Right cardiac atrium (tissue), 5 donors: ENCODE measurements around the gene XIAP. TPM values are rescaled to one million over a fixed set of nuclear protein-coding genes. Genes with fewer than 3 reads are reported as not detected.
"Not testable (repeated sequence)": the region's sequence is repeated elsewhere in the genome, so short reads cannot be mapped to it uniquely, and the experiment has no call there.

Experiments used
- ATAC-seq, 2 donors: fragments of 200-7000 bp; cut with Tn5 transposase; one replicate each; pipeline versions ENCODE4 v1.8.0 to v1.9.1; 2020; ENCODE audit warnings: moderate library complexity in 2 of 2, mild to moderate bottlenecking in 1 of 2
- DNase-seq, 3 donors: peaks; one replicate each; pipeline ENCODE4 v3.0.0-alpha.2; 2020
- H3K27ac ChIP-seq: one replicate; pipeline ENCODE4 v1.5.1; 2013; ENCODE audit warnings: mild to moderate bottlenecking, low read length, control low read depth, moderate library complexity
- H3K27me3 ChIP-seq: one replicate; pipeline ENCODE4 v1.6.1; 2013; ENCODE audit not compliant: control insufficient read depth, insufficient read depth
- H3K4me1 ChIP-seq: one replicate; pipeline ENCODE4 v1.6.1; 2013; ENCODE audit warnings: low read length; ENCODE audit not compliant: control insufficient read depth, insufficient read depth
- H3K4me3 ChIP-seq: one replicate; pipeline ENCODE4 v1.5.1; 2013; ENCODE audit warnings: low read length, control low read depth
- H3K9me3 ChIP-seq: one replicate; pipeline ENCODE4 v1.6.1; 2013; ENCODE audit warnings: low read length; ENCODE audit not compliant: control insufficient read depth
- WGBS: extraction: QIAGEN DNeasy Blood & Tissue Kit; methylation state at CpG from one replicate; pipeline ENCODE4 v1.1.7; 2013; 5-methylcytosine and 5-hydroxymethylcytosine counted together
- intact Hi-C, 4 donors: fragments of 100-400 bp; cut with DNase I; formaldehyde crosslinking; loops; one replicate each; pipeline versions ENCODE4 v1.11.0 to v1.14.0; 2022 to 2023
- long read RNA-seq, 4 donors: library from polyadenylated mRNA; unstranded; transcript quantifications; one replicate each; pipeline ENCODE4 v2.0.0, GENCODE V29; 2020 to 2021
- polyA plus RNA-seq: library from polyadenylated mRNA; stranded (reverse); fragments of 200-250 nt; gene quantifications from one replicate; pipeline ENCODE4 v1.2.3, GENCODE V29; 2013
- total RNA-seq, 4 donors: library from RNA; stranded (reverse); fragmentation: NEBNext Ultra II Directional; extraction: Animal tissue kit (Norgen Biotek cat#: 25700); gene quantifications; one replicate each; pipeline ENCODE4 v1.2.1, GENCODE V29; 2021
- donor health status: healthy with polysubstance abuse.
- donor health status: DM: no; HTN: yes; CAD: no.
- donor health status: DM: no; HTN: no; CAD: no.
- donor health status: DM: no; HTN: yes; CAD: no; lungs with severe emphysema.
- donor health status: DM: yes; HTN: yes; CAD: no.

Gene XIAP
- total RNA-seq: 10 to 100 TPM; 30.2 to 37.7 (median 33.4) TPM
- 12.7 TPM for polyA plus RNA-seq
- long read RNA-seq, donor 1, full-length matches to known transcripts: 4 of 18 reads
- long read RNA-seq, donor 1, partial matches to known transcripts: 1 of 18 reads
- long read RNA-seq, donor 1, other reads (novel, unspliced or antisense): 13 of 18 reads
- long read RNA-seq, donor 2, full-length matches to known transcripts: 1 of 1 reads
- long read RNA-seq, donor 2, partial matches to known transcripts: 0 of 1 reads
- long read RNA-seq, donor 2, other reads (novel, unspliced or antisense): 0 of 1 reads
- long read RNA-seq, donor 3, full-length matches to known transcripts: 4 of 11 reads
- long read RNA-seq, donor 3, partial matches to known transcripts: 2 of 11 reads
- long read RNA-seq, donor 3, other reads (novel, unspliced or antisense): 5 of 11 reads
- long read RNA-seq, donor 4, full-length matches to known transcripts: 1 of 4 reads
- long read RNA-seq, donor 4, partial matches to known transcripts: 0 of 4 reads
- long read RNA-seq, donor 4, other reads (novel, unspliced or antisense): 3 of 4 reads

DNA sequence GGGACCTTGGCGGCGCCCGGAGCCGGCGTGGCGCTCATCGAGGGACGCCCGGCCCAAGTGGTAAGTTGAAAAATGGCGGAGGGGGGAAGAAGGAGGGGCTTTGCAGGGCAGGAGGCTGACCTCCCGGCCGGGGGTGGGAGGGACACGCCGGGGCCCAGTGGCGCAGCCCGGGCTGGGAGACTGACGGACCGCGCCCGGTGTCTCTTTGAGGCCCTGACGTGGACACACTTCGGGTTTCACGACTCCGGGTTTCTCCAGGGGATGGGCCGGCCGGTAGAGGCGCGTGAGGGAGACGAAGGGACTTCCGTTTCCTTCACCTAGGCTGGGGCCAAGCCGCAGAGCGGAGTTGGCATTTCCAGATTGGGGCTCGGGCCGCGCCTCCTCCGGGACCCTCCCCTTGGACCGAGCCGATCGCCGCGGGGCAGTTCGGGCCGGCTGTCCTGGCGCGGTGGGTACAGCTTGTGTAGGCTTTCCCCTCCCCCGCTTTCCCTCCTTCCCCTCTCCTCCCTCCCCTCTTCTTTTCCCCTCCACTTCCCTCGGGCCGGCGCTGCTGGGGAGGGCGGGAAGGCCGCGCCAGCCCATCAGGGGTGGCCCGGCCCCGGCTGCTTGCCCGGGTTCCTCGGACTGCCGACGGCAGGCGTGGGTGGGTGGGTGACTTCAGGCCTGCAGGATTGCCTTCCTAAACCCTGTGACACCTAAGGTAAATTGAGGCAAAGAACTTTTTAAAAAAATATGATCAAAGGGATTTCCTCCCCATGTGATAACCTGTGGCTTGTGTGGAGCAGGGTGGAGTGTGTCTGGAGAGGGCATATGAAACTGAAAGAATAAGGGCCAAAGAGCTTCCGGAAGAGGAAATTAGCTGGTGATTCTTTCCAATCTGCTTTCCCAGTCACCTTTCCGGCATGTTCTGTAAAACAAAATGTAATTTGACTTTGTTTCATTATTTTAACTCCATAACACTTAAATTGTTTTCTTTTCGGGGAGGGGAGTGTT, at the start of gene XIAP:
XIAP (plus strand) TSS at position 208 of the 993 bp plus-strand sequence. CDS start 25,610 bp downstream, outside the sequence.
- under 1% methylated on average over 60 of the region's 62 CpGs for WGBS
- intact Hi-C loops: no loop called here
- no peaks in the 10 kb centered on the region for H3K4me1 ChIP-seq
- no peaks in the 10 kb centered on the region for H3K27me3 ChIP-seq
- DNase-seq (peak; percentile 87 to 93 (median 92)), ATAC-seq (peak; percentile 98 to 99)
- peak within 1 kb of the TSS; percentile 100 for H3K27ac ChIP-seq
- H3K9me3 ChIP-seq: no peaks in the 10 kb centered on the region
- peak within 1 kb of the TSS; percentile 73 for H3K4me3 ChIP-seq

DNA sequence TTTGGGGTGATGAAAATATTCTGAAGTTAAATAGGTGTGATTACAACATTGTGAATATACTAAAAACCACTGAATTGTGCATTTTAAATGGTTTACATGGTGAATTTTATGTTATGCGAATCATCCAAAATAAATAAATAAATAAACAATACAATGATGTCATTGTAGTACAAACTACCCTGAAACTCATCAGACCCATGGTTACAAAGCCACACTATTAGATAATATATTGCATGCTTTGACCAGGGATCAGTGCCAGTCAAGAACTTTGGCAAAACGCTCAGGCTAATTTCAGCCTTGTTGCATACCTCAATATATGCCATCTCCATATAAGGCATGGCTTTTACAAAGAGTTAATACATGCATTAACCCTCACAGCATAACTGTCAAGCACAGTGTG, 45.5 kb upstream of the XIAP start:
- Histone ChIP-seq H3K27me3 (no peaks in the 10 kb centered on the region), H3K9me3 (no peaks in the 10 kb centered on the region), H3K27ac (no peak overlapping the region), H3K4me3 (no peak overlapping the region), H3K4me1 (no peaks in the 10 kb centered on the region)
- DNase-seq (no peak), ATAC-seq (no peak)
- intact Hi-C loops: no loop called here
- WGBS: 66% methylated on average over 2 of the region's 2 CpGs

DNA sequence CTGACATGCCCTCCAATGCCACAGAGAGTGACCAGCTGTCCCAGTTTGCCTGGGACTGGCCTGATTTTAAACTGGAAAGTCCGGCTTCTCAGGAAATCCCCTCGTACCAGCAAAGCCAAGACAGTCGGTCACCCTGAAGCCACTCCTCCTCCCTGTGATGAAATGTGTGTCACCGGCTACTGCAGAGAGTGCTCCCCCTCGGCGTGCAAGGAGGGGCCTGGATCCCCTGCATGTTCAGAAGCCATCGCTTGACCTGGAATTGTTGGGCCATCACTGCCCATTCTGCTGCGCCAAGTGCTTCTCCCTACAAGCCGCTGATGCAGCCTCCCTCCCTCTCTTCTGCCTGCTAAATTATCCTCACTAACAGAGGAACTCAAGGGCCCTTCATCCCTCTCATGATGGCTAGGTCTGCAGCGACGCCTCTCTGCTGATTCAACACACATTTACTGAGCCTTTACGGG, 44.9 kb upstream of the XIAP start:
- H3K4me1 ChIP-seq, H3K27ac ChIP-seq, DNase-seq, ATAC-seq, H3K4me3 ChIP-seq, intact Hi-C loops, H3K9me3 ChIP-seq, H3K27me3 ChIP-seq: not testable (repeated sequence)
- 51% methylated on average over 11 of the region's 12 CpGs for WGBS

DNA sequence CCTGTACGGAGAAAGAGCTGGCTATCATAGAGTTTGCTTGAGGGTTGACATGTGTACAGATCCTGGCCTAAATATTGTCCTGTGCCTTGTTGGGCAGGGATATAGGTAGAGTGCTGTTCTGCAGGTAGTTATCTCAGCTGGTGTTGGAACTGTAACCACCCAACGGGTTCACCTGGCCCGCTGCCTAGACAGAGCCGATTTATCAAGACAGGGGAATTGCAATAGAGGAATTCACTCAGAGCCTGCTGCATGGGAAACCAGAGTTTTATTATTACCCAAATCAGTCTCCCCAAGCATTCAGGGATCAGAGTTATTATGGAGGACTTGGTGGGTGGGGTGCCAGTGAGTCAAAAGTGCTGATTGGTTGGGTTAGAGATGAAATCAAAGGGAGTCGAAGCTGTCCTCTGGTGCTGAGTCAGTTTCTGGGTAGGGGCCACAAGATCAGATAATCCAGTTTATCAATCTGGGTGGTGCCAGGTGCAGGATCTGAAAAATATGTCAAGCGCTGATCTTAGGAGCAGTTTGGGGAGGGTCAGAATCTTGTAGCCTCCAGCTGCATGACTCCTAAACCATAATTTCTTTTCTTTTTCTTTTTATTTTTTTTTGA, 42.5 kb upstream of the XIAP start:
- WGBS: 80% methylated on average over 6 of the region's 6 CpGs
- ATAC-seq: no peak

DNA sequence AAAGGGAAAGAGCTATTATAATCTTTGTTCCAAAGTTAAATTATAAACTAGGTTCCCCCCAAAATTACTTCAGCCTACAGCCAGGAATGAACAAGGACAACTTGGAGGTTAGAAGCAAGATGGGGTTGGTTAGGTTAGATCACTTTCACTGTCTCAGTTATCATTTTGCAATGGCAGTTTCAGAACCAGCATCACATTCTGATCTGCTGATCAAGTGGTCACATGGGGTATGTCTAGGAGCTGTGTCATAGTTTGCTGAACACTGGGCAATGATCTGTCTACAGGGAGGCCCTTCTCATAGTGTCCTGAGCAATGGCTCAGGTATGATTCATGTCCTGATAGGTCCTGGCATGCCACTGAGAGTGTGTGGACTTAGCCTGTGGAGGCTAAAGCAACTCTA, 41.6 kb upstream of the XIAP start:
- no peak overlapping the region for H3K4me3 ChIP-seq
- DNase-seq (no peak), ATAC-seq (no peak)
- no peaks in the 10 kb centered on the region for H3K4me1 ChIP-seq
- no peak overlapping the region for H3K27ac ChIP-seq
- intact Hi-C loops: no loop called here
- no peaks in the 10 kb centered on the region for H3K27me3 ChIP-seq
- H3K9me3 ChIP-seq: no peaks in the 10 kb centered on the region

More for the DNA sequence above, 42.5 kb upstream of the XIAP start:
- H3K27me3 ChIP-seq: no peaks in the 10 kb centered on the region
- no peak overlapping the region for H3K27ac ChIP-seq
- H3K9me3 ChIP-seq: no peaks in the 10 kb centered on the region
- intact Hi-C loops: no loop called here
- DNase-seq: no peak
- H3K4me3 ChIP-seq: no peak overlapping the region
- no peaks in the 10 kb centered on the region for H3K4me1 ChIP-seq

DNA sequence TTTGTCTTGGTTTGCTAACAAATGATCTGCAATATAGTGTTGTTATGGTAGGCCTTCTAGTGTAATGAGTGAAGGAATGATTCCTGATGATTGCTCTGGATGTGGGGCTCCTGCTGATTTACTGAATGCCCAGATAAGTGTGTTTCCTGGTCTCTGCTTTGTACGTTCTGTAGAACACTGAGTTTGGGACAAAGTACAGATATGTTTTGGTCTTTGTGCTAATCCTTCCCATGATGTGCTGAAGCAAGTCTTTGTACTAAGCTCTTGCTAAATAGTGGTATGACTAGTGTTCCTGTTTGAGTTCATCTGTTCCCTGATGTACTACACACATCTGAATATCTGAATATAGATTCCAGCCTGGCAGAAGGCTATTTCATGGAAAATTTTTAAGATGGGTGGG, 36.9 kb upstream of the XIAP start:
- no peaks in the 10 kb centered on the region for H3K27me3 ChIP-seq
- WGBS: 69% methylated on average over 1 of the region's 1 CpG
- no peak overlapping the region for H3K4me3 ChIP-seq
- no peak overlapping the region for H3K27ac ChIP-seq
- no peaks in the 10 kb centered on the region for H3K9me3 ChIP-seq
- intact Hi-C loops: no loop called here
- ATAC-seq (no peak), DNase-seq (no peak)
- no peaks in the 10 kb centered on the region for H3K4me1 ChIP-seq

DNA sequence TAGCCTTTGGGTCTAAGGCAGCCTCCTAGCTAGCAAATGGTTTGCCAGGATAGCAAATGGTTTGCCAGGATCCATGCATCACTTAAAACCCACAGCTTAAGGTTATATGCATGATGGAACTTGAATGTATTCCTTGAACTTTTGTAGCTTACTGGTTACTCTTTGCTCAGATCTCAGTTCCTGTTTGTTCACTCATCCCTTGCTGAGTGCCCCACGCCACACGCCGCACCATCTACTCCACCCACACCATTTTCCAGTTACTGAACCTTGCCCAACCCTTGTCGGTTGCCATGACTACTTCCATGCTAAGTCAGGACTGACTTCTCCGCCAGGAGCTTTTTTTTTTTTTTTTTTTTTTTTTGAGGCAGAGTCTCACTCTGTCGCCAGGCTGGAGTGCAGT, 29.5 kb upstream of the XIAP start:
- H3K4me3 ChIP-seq: no peak overlapping the region
- H3K9me3 ChIP-seq: no peaks in the 10 kb centered on the region
- no peaks in the 10 kb centered on the region for H3K27me3 ChIP-seq
- no peak overlapping the region for H3K27ac ChIP-seq
- H3K4me1 ChIP-seq: no peaks in the 10 kb centered on the region
- DNase-seq: peak in 2 of 3 donors; percentile 22 to 45
- 78% methylated on average over 5 of the region's 6 CpGs for WGBS
- peak in 1 of 2 donors; percentile 43 for ATAC-seq
- intact Hi-C loops: no loop called here

DNA sequence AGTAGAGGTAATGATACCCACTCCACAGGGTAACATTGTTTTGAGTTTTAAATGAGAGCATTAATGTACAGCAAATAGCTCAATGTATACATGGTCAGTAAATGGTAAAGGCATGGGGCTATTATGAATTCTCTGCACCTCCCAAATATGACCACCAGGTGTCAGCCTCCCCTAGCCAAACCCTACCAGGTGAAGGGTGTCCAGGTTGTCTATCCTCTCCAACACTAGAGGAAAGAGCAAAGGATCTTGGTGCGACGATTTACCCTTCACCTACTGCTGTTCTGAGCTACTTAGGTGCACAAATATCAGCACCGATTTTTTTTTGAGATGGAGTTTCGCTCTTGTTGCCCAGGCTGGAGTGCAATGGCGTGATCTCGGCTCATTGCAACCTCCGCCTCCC, 26.5 kb upstream of the XIAP start:
- WGBS: 56% methylated on average over 7 of the region's 7 CpGs
- intact Hi-C loops: no loop called here
- no peaks in the 10 kb centered on the region for H3K4me1 ChIP-seq
- peak; percentile 72 to 80 for ATAC-seq
- H3K4me3 ChIP-seq: no peak overlapping the region
- H3K9me3 ChIP-seq: no peaks in the 10 kb centered on the region
- no peak overlapping the region for H3K27ac ChIP-seq
- no peak for DNase-seq
- no peaks in the 10 kb centered on the region for H3K27me3 ChIP-seq

DNA sequence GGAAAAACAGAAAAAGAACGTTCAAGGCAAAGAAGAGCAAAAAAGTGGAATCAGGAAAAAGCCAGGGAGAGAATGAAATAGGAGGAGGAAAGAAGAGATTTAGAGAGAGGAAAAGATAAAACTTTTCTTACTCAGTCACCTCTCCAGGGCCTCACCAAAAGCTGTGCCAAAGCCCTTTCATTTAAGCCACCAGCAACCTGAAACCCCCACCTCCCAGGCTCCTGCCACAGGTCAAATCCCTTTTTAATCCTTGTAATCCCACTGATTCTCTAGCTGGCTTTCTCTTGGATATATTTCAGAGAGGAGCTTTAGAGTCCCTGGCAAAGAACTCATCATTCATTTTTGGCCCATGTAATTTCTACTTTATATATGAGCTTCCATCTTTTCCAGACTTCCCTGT, 25.7 kb upstream of the XIAP start:
- no peaks in the 10 kb centered on the region for H3K4me1 ChIP-seq
- no peaks in the 10 kb centered on the region for H3K9me3 ChIP-seq
- DNase-seq (no peak), ATAC-seq (no peak)
- 54% methylated on average over 1 of the region's 1 CpG for WGBS
- H3K4me3 ChIP-seq: no peak overlapping the region
- H3K27me3 ChIP-seq: no peaks in the 10 kb centered on the region
- H3K27ac ChIP-seq: no peak overlapping the region
- intact Hi-C loops: no loop called here

DNA sequence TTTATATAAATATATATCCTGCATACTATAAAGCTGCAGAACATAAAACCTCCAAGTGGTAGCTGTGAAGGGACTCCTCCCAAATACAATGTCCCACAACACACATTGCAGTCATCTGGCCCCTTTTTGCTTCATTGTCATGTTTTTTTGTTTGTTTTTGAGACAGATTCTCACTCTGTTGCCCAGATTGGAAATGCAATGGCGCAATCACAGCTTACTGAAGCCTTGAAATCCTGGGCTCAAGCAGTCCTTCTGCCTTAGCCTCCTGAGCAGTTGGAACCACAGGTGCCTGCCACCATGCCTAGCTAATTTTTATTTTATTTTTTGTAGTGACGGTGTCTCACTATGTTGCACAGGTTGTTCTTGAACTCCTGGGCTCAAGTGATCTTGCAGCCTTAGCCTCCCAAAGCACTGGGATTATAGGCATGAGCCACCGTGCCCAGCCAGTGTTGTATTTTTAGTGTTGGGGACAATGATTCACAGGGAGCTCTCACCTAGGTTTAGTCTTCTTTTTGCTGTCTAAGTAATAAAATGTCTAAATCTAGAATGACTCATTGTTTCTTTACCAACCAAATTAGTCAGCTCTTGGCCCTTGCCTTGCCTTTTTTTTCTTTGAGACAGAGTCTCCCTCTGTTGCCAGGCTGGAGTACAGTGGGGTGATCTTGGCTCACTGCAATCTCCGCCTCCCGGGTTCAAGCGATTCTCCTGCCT, 24.0 kb upstream of the XIAP start:
- Histone ChIP-seq H3K9me3 (no peaks in the 10 kb centered on the region), H3K27me3 (no peaks in the 10 kb centered on the region), H3K4me3 (no peak overlapping the region), H3K4me1 (no peaks in the 10 kb centered on the region), H3K27ac (no peak overlapping the region)
- 86% methylated on average over 6 of the region's 6 CpGs for WGBS
- no peak for DNase-seq
- no peak for ATAC-seq
- intact Hi-C loops: no loop called here
